ENCODE measurements around the gene GAL.

Gene GAL

DNA sequence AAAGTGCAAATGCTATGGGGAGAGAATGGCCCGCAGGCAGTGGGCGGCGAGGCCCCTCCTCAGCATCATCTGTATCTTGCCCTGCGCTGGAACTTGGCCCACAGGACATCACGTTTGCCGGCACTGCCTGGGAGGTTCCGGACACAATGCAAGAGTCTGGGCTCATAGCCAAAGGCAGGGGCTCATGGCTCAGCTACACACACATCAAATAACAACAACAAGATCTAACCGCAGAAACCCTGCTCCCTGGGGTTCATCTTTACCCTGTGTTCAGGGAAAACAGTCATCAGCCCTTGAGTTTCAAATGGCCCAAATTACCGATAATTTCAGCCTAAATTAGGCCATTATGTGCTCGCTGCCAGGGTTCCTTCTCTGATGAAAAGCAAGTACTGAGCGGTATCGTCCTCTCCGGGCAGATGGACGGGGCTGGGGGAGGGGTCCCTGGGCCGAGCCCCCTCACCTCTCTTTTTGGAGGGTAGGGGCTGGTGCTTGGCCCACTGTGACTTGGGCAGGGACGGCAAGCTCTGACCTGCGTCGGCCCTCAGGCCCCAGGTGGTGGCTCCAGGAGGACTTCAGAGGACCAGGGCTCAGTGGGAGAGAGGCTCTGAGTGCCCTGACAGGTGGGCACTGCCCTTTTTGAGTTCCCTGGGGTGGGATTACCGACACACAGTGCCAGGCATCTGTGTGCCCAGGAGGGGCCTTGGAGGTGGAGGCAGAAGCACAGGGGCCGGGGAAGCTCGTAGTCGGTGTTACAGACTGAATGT lies 25.0 kb upstream of the GAL start:
- H3K9ac ChIP-seq (ENCODE audit: low read length): no peak overlapping the region
- H3K4me3 ChIP-seq (ENCODE audit: low read depth, low read length, poor library complexity, severe bottlenecking): no peak overlapping the region
- TF ChIP-seq, protein P1, sequence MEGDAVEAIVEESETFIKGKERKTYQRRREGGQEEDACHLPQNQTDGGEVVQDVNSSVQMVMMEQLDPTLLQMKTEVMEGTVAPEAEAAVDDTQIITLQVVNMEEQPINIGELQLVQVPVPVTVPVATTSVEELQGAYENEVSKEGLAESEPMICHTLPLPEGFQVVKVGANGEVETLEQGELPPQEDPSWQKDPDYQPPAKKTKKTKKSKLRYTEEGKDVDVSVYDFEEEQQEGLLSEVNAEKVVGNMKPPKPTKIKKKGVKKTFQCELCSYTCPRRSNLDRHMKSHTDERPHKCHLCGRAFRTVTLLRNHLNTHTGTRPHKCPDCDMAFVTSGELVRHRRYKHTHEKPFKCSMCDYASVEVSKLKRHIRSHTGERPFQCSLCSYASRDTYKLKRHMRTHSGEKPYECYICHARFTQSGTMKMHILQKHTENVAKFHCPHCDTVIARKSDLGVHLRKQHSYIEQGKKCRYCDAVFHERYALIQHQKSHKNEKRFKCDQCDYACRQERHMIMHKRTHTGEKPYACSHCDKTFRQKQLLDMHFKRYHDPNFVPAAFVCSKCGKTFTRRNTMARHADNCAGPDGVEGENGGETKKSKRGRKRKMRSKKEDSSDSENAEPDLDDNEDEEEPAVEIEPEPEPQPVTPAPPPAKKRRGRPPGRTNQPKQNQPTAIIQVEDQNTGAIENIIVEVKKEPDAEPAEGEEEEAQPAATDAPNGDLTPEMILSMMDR (IDR thresholded peaks at IDR 0.05; ENCODE audit: low read length): no peak
- TF ChIP-seq EZH2 (IDR thresholded peaks at IDR 0.05; ENCODE audit: borderline replicate concordance, low read length): no peak
- H3K9me2 ChIP-seq (ENCODE audit: low read depth, low read length): no peaks in the 10 kb centered on the region
- H3K79me2 ChIP-seq (ENCODE audit: insufficient read depth, low read length): no peaks in the 10 kb centered on the region
- no peaks in the 10 kb centered on the region for H4K20me1 ChIP-seq (ENCODE audit: insufficient read depth, low read length)
- H3K36me3 ChIP-seq (ENCODE audit: insufficient read depth, low read length): no peaks in the 10 kb centered on the region; the same call in 1 of the 2 replicates
- H2AFZ ChIP-seq (ENCODE audit: low read length): no peak overlapping the region
- no peak overlapping the region for H3K4me2 ChIP-seq (ENCODE audit: low read length)
- H3K27me3 ChIP-seq (ENCODE audit: insufficient read depth, low read length): peaks cover 11% of the 10 kb centered on the region; the same call in 1 of the 2 replicates
- 0 out of 2 replicates have a peak, but pooled peaks cover 2% of the 10 kb centered on the region for H3K9me3 ChIP-seq (ENCODE audit: low read length)
- no peak overlapping the region for H3K27ac ChIP-seq (ENCODE audit: low read depth, low read length, poor library complexity, severe bottlenecking)
- no peaks in the 10 kb centered on the region for H3K4me1 ChIP-seq (ENCODE audit: insufficient read depth, low read length, severe bottlenecking)
- no peaks in the 10 kb centered on the region for H3F3A ChIP-seq (ENCODE audit: insufficient read depth, low read length)

GRCh38 chr11:68660066-68660810 lies 24.1 kb upstream of the GAL start:
- Histone ChIP-seq H2AFZ (ENCODE audit: low read length) (no peak overlapping the region), H3K4me2 (ENCODE audit: low read length) (no peak overlapping the region)

GRCh38 chr11:68661014-68661413 lies 23.3 kb upstream of the GAL start:
- TF ChIP-seq, protein P1 (IDR thresholded peaks at IDR 0.05; ENCODE audit: low read length): no peak
- TF ChIP-seq EZH2 (IDR thresholded peaks at IDR 0.05; ENCODE audit: borderline replicate concordance, low read length): no peak
- Histone ChIP-seq H3K9ac (ENCODE audit: low read length) (no peak overlapping the region), H3K27ac (ENCODE audit: low read depth, low read length, poor library complexity, severe bottlenecking) (no peak overlapping the region), H3K4me1 (ENCODE audit: insufficient read depth, low read length, severe bottlenecking) (no peaks in the 10 kb centered on the region), H3K9me3 (ENCODE audit: low read length) (0 out of 2 replicates have a peak, but pooled peaks cover 2% of the 10 kb centered on the region), H3K9me2 (ENCODE audit: low read depth, low read length) (no peaks in the 10 kb centered on the region), H3K4me2 (ENCODE audit: low read length) (no peak overlapping the region), H3F3A (ENCODE audit: insufficient read depth, low read length) (no peaks in the 10 kb centered on the region), H3K36me3 (ENCODE audit: insufficient read depth, low read length) (no peaks in the 10 kb centered on the region; the same call in 1 of the 2 replicates), H3K79me2 (ENCODE audit: insufficient read depth, low read length) (no peaks in the 10 kb centered on the region), H2AFZ (ENCODE audit: low read length) (no peak overlapping the region), H3K4me3 (ENCODE audit: low read depth, low read length, poor library complexity, severe bottlenecking) (no peak overlapping the region), H3K27me3 (ENCODE audit: insufficient read depth, low read length) (peaks cover 8% of the 10 kb centered on the region; the same call in 1 of the 2 replicates), H4K20me1 (ENCODE audit: insufficient read depth, low read length) (no peaks in the 10 kb centered on the region)

More at GRCh38 chr11:68660066-68660810, 24.1 kb upstream of the GAL start:
- no peaks in the 10 kb centered on the region; the same call in 1 of the 2 replicates for H3K36me3 ChIP-seq (ENCODE audit: insufficient read depth, low read length)
- no peaks in the 10 kb centered on the region for H3F3A ChIP-seq (ENCODE audit: insufficient read depth, low read length)
- H3K9me3 ChIP-seq (ENCODE audit: low read length): 0 out of 2 replicates have a peak, but pooled peaks cover 2% of the 10 kb centered on the region
- no peak overlapping the region for H3K27ac ChIP-seq (ENCODE audit: low read depth, low read length, poor library complexity, severe bottlenecking)
- no peaks in the 10 kb centered on the region for H3K4me1 ChIP-seq (ENCODE audit: insufficient read depth, low read length, severe bottlenecking)
- TF ChIP-seq EZH2 (IDR thresholded peaks at IDR 0.05; ENCODE audit: borderline replicate concordance, low read length): no peak
- TF ChIP-seq, protein P1 (IDR thresholded peaks at IDR 0.05; ENCODE audit: low read length): no peak
- no peak overlapping the region for H3K4me3 ChIP-seq (ENCODE audit: low read depth, low read length, poor library complexity, severe bottlenecking)
- H3K79me2 ChIP-seq (ENCODE audit: insufficient read depth, low read length): no peaks in the 10 kb centered on the region
- no peaks in the 10 kb centered on the region for H3K9me2 ChIP-seq (ENCODE audit: low read depth, low read length)
- H3K27me3 ChIP-seq (ENCODE audit: insufficient read depth, low read length): peaks cover 11% of the 10 kb centered on the region; the same call in 1 of the 2 replicates
- H3K9ac ChIP-seq (ENCODE audit: low read length): no peak overlapping the region
- no peaks in the 10 kb centered on the region for H4K20me1 ChIP-seq (ENCODE audit: insufficient read depth, low read length)

All from OCI-LY1 (cell line).